GM12878 (cell line): ENCODE measurements around the gene SHISA4. TPM values are rescaled to one million over a fixed set of nuclear protein-coding genes. Genes with fewer than 3 reads are reported as not detected.

Experiments
- ATAC-seq: fragments of 200-7000 bp; cut with Tn5 transposase; 3 replicates; pipeline ENCODE4 v1.9.1; 2020; ENCODE audit warnings: mild to moderate bottlenecking, moderate library complexity
- BruUV-seq: library from RNA; stranded (reverse); fragments of 400-500 nt; replicated peaks from 2 replicates; lab custom pipeline; 2021; lab: Mats Ljungman, UMichigan
- CTCF ChIA-PET: fragments of 300-600 bp; sonication (Branson Sonifier 250); formaldehyde crosslinking; extraction: SDS; loops from one replicate; lab custom pipeline; 2021; ENCODE audit warnings: inconsistent platforms; lab: Yijun Ruan, JAX
- POLR2A ChIA-PET: fragments of 350-600 bp; formaldehyde crosslinking; extraction: SDS; loops from one replicate; lab custom pipeline; 2021; ENCODE audit warnings: inconsistent platforms; lab: Charles Lee
- RAD21 ChIA-PET: fragments of 300-600 bp; sonication (Branson Sonifier 250); formaldehyde crosslinking; loops from one replicate; lab custom pipeline; 2023; ENCODE audit warnings: antibody characterized with exemption; ENCODE audit not compliant: unreplicated experiment; lab: Charles Lee
- SMC1A ChIA-PET: fragments of 300-600 bp; sonication (Branson Sonifier 250); formaldehyde crosslinking; loops from one replicate; lab custom pipeline; 2023; ENCODE audit not compliant: unreplicated experiment, uncharacterized antibody; lab: Charles Lee
- DNase-seq: peaks from one replicate; pipeline ENCODE4 v3.0.0-alpha.2; 2011; ENCODE audit warnings: low read depth, low spot score
- FAIRE-seq: peaks from 3 replicates; lab custom pipeline; 2011; peaks lifted over from hg19 to GRCh38; lab: Jason Lieb, UNC
- H2AFZ ChIP-seq: 2 replicates; pipeline ENCODE4 v1.6.0; 2011; ENCODE audit warnings: low read depth, low read length, control low read depth; ENCODE audit not compliant: control insufficient read depth
- H3K27ac ChIP-seq: 2 replicates; pipeline ENCODE4 v1.5.1; 2011; ENCODE audit warnings: control low read depth; ENCODE audit not compliant: control insufficient read depth, insufficient read depth
- H3K27me3 ChIP-seq, 2 experiments: replicated peaks in 1 of 2; 2 replicates each; pipeline versions ENCODE4 v1.6.0 to v1.6.1; 2011; ENCODE audit warnings: low read length in 1 of 2; ENCODE audit not compliant: control insufficient read depth in 2 of 2, insufficient read depth in 2 of 2
- H3K36me3 ChIP-seq, 2 experiments: 2 replicates each; pipeline ENCODE4 v1.5.1; 2011; ENCODE audit warnings: low read length in 1 of 2; ENCODE audit not compliant: control insufficient read depth in 2 of 2, insufficient read depth in 2 of 2
- H3K4me1 ChIP-seq: 2 replicates; pipeline ENCODE4 v1.6.1; 2011; ENCODE audit warnings: mild to moderate bottlenecking, low read length, moderate library complexity, mixed read lengths; ENCODE audit not compliant: control insufficient read depth, insufficient read depth
- H3K4me2 ChIP-seq: 2 replicates; pipeline ENCODE4 v1.6.0; 2011; ENCODE audit warnings: control low read depth; ENCODE audit not compliant: control insufficient read depth, insufficient read depth
- H3K4me3 ChIP-seq: fragments of 200-600 bp; sonication (generic); 2 replicates; pipeline ENCODE4 v1.5.1; 2016
- H3K79me2 ChIP-seq: 2 replicates; pipeline ENCODE4 v1.6.0; 2011; ENCODE audit warnings: low read length; ENCODE audit not compliant: control insufficient read depth, insufficient read depth
- H3K9ac ChIP-seq: 2 replicates; pipeline ENCODE4 v1.8.0; 2011; ENCODE audit warnings: low read length, control low read depth, mixed read lengths; ENCODE audit not compliant: control insufficient read depth, insufficient read depth
- H3K9me3 ChIP-seq: replicated peaks from 3 replicates; pipeline ENCODE4 v1.5.1; 2011; ENCODE audit warnings: mild to moderate bottlenecking, low read length; ENCODE audit not compliant: control insufficient read depth, insufficient read depth
- H4K20me1 ChIP-seq: 2 replicates; pipeline ENCODE4 v1.6.0; 2011; ENCODE audit not compliant: control insufficient read depth, insufficient read depth
- CHD2 ChIP-seq: IDR thresholded peaks from 2 replicates; pipeline ENCODE4 v1.6.1; 2011; ENCODE audit warnings: low read depth, low read length, improper control_type of control experiment, borderline replicate concordance
- IKZF1 ChIP-seq: fragments of 450-650 bp; conservative IDR thresholded peaks from 2 replicates; pipeline ENCODE4 v1.6.1; 2017; ENCODE audit warnings: antibody characterized with exemption, mild to moderate bottlenecking
- MXI1 ChIP-seq: fragments of 150-350 bp; IDR thresholded peaks from 2 replicates; pipeline ENCODE4 v1.6.1; 2011; ENCODE audit warnings: low read depth, mild to moderate bottlenecking, inconsistent platforms, low read length, improper control_type of control experiment
- NR2C2 ChIP-seq: IDR thresholded peaks from 2 replicates; pipeline ENCODE4 v1.6.1; 2011; ENCODE audit warnings: borderline replicate concordance, low read depth; ENCODE audit not compliant: control insufficient read depth, insufficient read length
- WGBS: methylation state at CpG from one replicate; pipeline ENCODE4 v1.1.6; 2016; ENCODE audit warnings: low lambda C conversion rate; ENCODE audit not compliant: insufficient replicate concordance, insufficient coverage; ENCODE audit errors: missing lambda C conversion rate; 5-methylcytosine and 5-hydroxymethylcytosine counted together
- in situ Hi-C: fragments of 300-500 bp; cut with MboI; formaldehyde crosslinking; loops from 9 replicates; pipeline ENCODE4 v1.14.3; 2018; ENCODE audit warnings: mixed read lengths
- intact Hi-C: fragments of 100-400 bp; cut with micrococcal nuclease; formaldehyde crosslinking; loops from one replicate; pipeline ENCODE4 v1.14.2; 2022; ENCODE audit not compliant: unreplicated experiment
- polyA plus RNA-seq, 11 experiments: library from polyadenylated mRNA; depleted of rRNA in 4 of 11; unstranded in 6 of 11; stranded (reverse) in 5 of 11; fragments of >200 nt; fragmentation: Nextera tagmentation in 4 of 11; fragmentation: Illumina TruSeq in 1 of 11; extraction: Ambion mirVana in 4 of 11; extraction: Trizol in 1 of 11; gene quantifications; 1 replicate in 1 of 11; 2 replicates in 10 of 11; pipeline versions ENCODE4 v1.2.1 to v1.2.3, GENCODE V29; 2011 to 2016; ENCODE audit warnings: inconsistent platforms in 2 of 11, missing spikeins in 2 of 11, low read depth in 1 of 11
- total RNA-seq, 4 experiments: library from RNA; depleted of rRNA in 3 of 4; stranded (reverse); fragments of >200 nt in 3 of 4; fragmentation: Illumina TruSeq in 1 of 4; extraction: Trizol in 1 of 4; gene quantifications; 2 replicates each; pipeline versions ENCODE4 v1.2.1 to v1.2.3, GENCODE V29; 2013 to 2021
- TF ChIP-seq, protein P1 (sequence below): IDR thresholded peaks from 2 replicates; pipeline ENCODE4 v1.6.1; 2011; ENCODE audit warnings: mild to moderate bottlenecking, low read depth, low read length, moderate library complexity; ENCODE audit not compliant: insufficient replicate concordance

SHISA4 gene
- total and polyA plus RNA-seq, 10 of the 15 experiments (the other 5 are each of a cell fraction or from before 2014, with no cell fraction given) = 0.07 TPM; not detected in 8

DNA sequence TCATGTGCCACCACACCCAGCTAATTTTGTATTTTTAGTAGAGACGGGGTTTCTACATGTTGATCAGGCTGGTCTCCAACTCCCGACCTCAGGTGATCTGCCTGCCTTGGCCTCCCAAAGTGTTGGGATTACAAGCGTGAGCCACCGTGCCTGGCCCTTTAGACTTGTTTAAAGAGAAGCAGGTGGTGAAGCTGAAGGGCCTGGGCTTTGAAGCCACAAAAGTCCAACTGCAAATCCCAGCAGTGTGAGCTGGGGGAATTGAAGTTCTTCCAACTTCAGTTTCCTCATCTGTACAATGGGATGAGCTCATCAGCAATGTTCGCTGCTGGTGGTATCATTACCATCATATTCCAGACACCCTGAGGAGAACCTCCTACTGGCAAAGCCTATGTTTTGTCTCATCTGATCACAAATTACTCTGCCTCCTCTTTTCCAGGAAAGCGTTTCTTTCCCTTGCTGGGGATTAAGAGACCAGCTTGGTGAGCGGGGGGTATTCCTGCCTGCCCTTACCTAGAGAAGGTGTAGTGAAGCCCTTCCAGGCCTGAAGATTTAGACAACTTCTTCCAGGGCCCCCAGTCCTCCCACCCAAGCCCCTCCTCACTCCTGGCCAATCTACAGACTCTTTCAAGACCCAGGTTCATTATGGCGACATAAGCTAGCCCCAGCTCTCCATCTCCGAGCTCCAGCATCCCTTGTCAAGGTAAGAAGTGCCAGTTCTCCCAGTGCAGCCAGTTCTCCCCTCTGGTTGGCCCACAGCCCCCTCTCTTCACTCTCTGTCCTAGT is 2.4 kb upstream of the SHISA4 start:
- H3K36me3 ChIP-seq = no peaks in the 10 kb centered on the region; a peak in 1 of 4 replicates
- FAIRE-seq = no peak
- peaks cover 2 to 12% of the 10 kb centered on the region in 2 experiments; a peak in 3 of 4 replicates for H3K27me3 ChIP-seq
- no peak overlapping the region for H3K4me2 ChIP-seq
- POLR2A ChIA-PET = no interaction called here
- ATAC-seq = no peak
- no peak overlapping the region for H3K27ac ChIP-seq
- H3K9me3 ChIP-seq = no peaks in the 10 kb centered on the region
- no TSS peak for BruUV-seq
- H2AFZ ChIP-seq = no peak overlapping the region
- no peaks in the 10 kb centered on the region for H3K79me2 ChIP-seq
- SMC1A ChIA-PET = interaction anchor here (1.4 to 1.5 kb wide), 2 partner anchors 8 to 9 kb away, joined by 4 to 5 read pairs; no protein-coding TSS in a partner anchor
- CTCF ChIA-PET = interaction anchor here (1.4 to 2.4 kb wide), 4 partner anchors 10 to 249 kb away, joined by 4 to 24 read pairs (median 6); no protein-coding TSS in a partner anchor
- H4K20me1 ChIP-seq = no peaks in the 10 kb centered on the region
- WGBS = 41% methylated on average over 9 of the region's 9 CpGs
- no peak for DNase-seq
- no peak overlapping the region for H3K9ac ChIP-seq
- RAD21 ChIA-PET = interaction anchor here (1.2 to 1.3 kb wide), 2 partner anchors 10 to 11 kb away, joined by 4 to 5 read pairs; no protein-coding TSS in a partner anchor
- in situ Hi-C loops (no loop called here), intact Hi-C loops (no loop called here)
- no peak for TF ChIP-seq IKZF1
- TF ChIP-seq, protein P1, sequence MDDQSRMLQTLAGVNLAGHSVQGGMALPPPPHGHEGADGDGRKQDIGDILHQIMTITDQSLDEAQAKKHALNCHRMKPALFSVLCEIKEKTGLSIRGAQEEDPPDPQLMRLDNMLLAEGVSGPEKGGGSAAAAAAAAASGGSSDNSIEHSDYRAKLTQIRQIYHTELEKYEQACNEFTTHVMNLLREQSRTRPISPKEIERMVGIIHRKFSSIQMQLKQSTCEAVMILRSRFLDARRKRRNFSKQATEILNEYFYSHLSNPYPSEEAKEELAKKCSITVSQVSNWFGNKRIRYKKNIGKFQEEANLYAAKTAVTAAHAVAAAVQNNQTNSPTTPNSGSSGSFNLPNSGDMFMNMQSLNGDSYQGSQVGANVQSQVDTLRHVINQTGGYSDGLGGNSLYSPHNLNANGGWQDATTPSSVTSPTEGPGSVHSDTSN = no peak
- no peak for TF ChIP-seq NR2C2
- TF ChIP-seq MXI1 = no peak
- TF ChIP-seq CHD2 = no peak
- no peak overlapping the region for H3K4me3 ChIP-seq
- peaks cover 5% of the 10 kb centered on the region; the same call in 1 of the 2 replicates for H3K4me1 ChIP-seq
